ENCODE data around the gene TAS2R60.
"Not testable (repeated sequence)": the region's sequence is repeated elsewhere in the genome, so short reads cannot be mapped to it uniquely, and the experiment has no call there.

Gene TAS2R60

GRCh38 chr7:143479055-143479766 lies 36.0 kb downstream of the TAS2R60 start:
- no peak for DNase-seq

- no peak for DNase-seq
Measured at GRCh38 chr7:143480501-143480900, 37.2 kb downstream of the TAS2R60 start.

- no peak for DNase-seq
Measured at GRCh38 chr7:143484119-143484518, 40.9 kb downstream of the TAS2R60 start.

- DNase-seq, result no peak
Measured at GRCh38 chr7:143485094-143485493, 41.8 kb downstream of the TAS2R60 start.

- no peak for DNase-seq
Measured at GRCh38 chr7:143485500-143485899, 42.2 kb downstream of the TAS2R60 start.

GRCh38 chr7:143486266-143486665 lies 43.0 kb downstream of the TAS2R60 start:
- not testable (repeated sequence) for DNase-seq

- no peak for DNase-seq
Measured at GRCh38 chr7:143487061-143487460, 43.8 kb downstream of the TAS2R60 start.

- DNase-seq, result peak; percentile 11
Measured at GRCh38 chr7:143487566-143487965, 44.3 kb downstream of the TAS2R60 start.

GRCh38 chr7:143490717-143491306 lies 47.6 kb downstream of the TAS2R60 start:
- DNase-seq, result no peak

- DNase-seq, result no peak
Measured at GRCh38 chr7:143492043-143492471, 48.8 kb downstream of the TAS2R60 start.

- no peak for DNase-seq
Measured at GRCh38 chr7:143492799-143493739, 49.8 kb downstream of the TAS2R60 start.

GRCh38 chr7:143493751-143494150 lies 50.5 kb downstream of the TAS2R60 start:
- DNase-seq, result no peak
